ENCODE results near the gene TOM1L1. TPM values are rescaled to one million over a fixed set of nuclear protein-coding genes. Genes with fewer than 3 reads are reported as not detected.
"Not testable (repeated sequence)": the region's sequence is repeated elsewhere in the genome, so short reads cannot be mapped to it uniquely, and the experiment has no call there.

The TOM1L1 gene, protein sequence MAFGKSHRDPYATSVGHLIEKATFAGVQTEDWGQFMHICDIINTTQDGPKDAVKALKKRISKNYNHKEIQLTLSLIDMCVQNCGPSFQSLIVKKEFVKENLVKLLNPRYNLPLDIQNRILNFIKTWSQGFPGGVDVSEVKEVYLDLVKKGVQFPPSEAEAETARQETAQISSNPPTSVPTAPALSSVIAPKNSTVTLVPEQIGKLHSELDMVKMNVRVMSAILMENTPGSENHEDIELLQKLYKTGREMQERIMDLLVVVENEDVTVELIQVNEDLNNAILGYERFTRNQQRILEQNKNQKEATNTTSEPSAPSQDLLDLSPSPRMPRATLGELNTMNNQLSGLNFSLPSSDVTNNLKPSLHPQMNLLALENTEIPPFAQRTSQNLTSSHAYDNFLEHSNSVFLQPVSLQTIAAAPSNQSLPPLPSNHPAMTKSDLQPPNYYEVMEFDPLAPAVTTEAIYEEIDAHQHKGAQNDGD
- 51.0 and 70.0 TPM in 2 replicates for total RNA-seq (2014; rRNA removed; shearing (Covaris generic))

- DNase-seq (ENCODE audit: low spot score), result peak; percentile 79
Measured at GRCh38 chr17:54900457-54901229, at the start of gene TOM1L1. TOM1L1 (plus strand) TSS chr17:54900852; CDS start chr17:54900866, 14 bp downstream.

- DNase-seq (ENCODE audit: low spot score), result no peak
Measured at GRCh38 chr17:54859187-54859586, 41.5 kb upstream of the TOM1L1 start.

- DNase-seq (ENCODE audit: low spot score), result no peak
Measured at GRCh38 chr17:54860617-54861470, 39.8 kb upstream of the TOM1L1 start.

GRCh38 chr17:54861471-54861983 is 39.1 kb upstream of the TOM1L1 start:
- no peak for DNase-seq (ENCODE audit: low spot score)

- DNase-seq (ENCODE audit: low spot score), result no peak
Measured at GRCh38 chr17:54863176-54863575, 37.5 kb upstream of the TOM1L1 start.

DNA sequence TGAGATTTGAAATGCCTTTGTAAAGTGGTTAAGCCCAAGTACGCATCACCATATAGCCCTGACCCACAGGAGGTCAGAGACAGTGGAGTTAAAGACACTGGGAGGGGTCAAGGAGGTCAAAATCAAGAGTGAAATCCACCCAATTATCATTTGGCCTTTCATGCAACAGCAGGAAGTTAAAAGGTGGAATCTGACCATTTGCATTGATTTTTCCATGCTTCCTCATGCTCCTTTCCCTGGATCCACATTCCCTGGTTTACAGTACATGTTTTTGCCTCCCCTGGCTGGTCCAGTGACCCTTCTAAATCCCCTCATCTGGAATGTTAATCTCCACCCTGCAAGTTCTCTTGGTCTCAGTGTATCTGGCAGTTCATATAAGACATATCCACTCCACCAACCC is 36.6 kb upstream of the TOM1L1 start:
- no peak for DNase-seq (ENCODE audit: low spot score)

GRCh38 chr17:54864636-54865356 is 35.9 kb upstream of the TOM1L1 start:
- DNase-seq (ENCODE audit: low spot score), result no peak

GRCh38 chr17:54867634-54868033 is 33.0 kb upstream of the TOM1L1 start:
- DNase-seq (ENCODE audit: low spot score), result no peak

DNA sequence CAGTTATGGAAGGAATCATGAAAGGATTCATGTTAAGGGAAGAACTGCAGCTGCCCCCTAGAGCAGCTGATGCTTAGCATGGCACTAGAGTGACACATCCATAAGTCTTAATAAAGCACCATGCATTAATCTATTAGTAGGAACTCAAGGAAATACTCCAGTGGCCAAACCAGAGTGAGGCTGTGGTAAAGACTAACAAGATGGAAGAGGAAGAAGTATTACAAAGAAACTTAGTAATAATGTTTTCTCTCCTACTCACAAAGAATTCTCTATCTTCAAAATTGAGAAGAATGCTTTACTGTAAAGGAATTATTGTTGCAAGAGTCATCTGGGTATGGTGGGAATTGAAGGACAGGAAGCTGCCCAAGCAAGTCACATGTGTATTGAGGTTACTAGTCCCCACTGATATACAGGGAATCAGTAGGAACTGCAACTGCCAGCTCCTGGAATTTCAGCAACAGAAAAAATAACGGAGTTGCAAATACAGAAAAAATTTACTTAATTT is 29.9 kb upstream of the TOM1L1 start:
- DNase-seq (ENCODE audit: low spot score), result no peak

DNA sequence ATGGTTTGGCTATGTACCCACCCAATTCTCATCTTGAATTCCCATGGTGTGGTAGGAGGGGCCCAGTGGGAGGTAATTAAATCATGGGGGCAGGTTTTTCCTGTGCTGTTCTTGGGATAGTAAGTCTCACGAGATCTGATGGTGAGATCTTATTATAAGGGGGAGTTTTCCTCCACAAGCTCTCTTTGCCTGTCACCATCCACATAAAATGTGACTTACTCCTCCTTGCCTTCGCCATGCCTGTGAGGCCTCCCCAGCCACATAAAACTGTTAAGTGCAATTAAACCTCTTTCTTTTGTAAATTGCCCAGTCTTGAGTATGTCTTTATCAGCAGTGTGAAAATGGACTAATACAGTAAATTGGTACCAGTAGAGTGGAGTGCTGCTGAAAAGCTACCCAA is 24.7 kb upstream of the TOM1L1 start:
- DNase-seq (ENCODE audit: low spot score), result not testable (repeated sequence)

- no peak for DNase-seq (ENCODE audit: low spot score)
Measured at GRCh38 chr17:54876656-54877195, 23.9 kb upstream of the TOM1L1 start.

GRCh38 chr17:54881255-54881972 is 19.2 kb upstream of the TOM1L1 start:
- no peak for DNase-seq (ENCODE audit: low spot score)

- no peak for DNase-seq (ENCODE audit: low spot score)
Measured at GRCh38 chr17:54882371-54882770, 18.3 kb upstream of the TOM1L1 start.

GRCh38 chr17:54882950-54883349 is 17.7 kb upstream of the TOM1L1 start:
- no peak for DNase-seq (ENCODE audit: low spot score)

- DNase-seq (ENCODE audit: low spot score), result no peak
Measured at GRCh38 chr17:54883939-54884338, 16.7 kb upstream of the TOM1L1 start.

- DNase-seq (ENCODE audit: low spot score), result no peak
Measured at GRCh38 chr17:54887787-54888186, 12.9 kb upstream of the TOM1L1 start.

- DNase-seq (ENCODE audit: low spot score), result no peak
Measured at GRCh38 chr17:54888254-54888653, 12.4 kb upstream of the TOM1L1 start.

GRCh38 chr17:54888981-54889380 is 11.7 kb upstream of the TOM1L1 start:
- DNase-seq (ENCODE audit: low spot score), result no peak

DNA sequence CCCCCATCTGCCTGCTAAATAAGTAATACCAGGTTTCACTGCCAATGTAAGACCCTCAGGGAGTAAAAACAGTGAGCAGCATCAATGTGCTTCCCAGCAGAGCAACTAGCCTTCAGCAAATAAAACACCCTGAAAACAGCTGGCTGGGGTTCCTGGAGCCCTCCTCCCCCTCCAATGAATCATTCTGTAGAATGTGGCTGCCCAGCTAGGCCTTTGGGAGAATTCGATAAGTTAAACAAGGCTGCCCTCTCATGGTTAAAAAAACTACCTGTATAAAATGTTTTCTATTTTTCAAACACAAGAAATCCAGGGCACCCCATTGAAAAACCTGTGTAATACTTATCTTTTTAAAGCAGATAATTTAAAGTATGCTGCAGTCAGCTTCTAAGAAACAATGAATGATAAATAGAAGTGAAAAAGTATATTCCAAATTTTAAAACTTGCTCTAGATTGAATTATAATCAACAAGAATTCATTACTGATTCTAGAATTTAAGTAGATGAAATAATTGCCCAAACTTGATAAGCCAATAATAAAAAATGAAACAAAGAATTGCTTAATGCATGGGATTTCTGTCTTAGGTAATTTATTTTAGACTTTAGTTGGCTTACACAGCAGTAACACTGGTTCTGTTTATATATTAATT is 9.4 kb upstream of the TOM1L1 start:
- peak; percentile 81 for DNase-seq (ENCODE audit: low spot score)
